HAP-1 (cell line): Measurements from ENCODE around the gene IL17B.

Experiments used
- DNase-seq, 2 experiments: peaks; one replicate each; pipeline ENCODE4 v3.0.0-alpha.2; 2016 to 2020; ENCODE audit warnings: low spot score in 2 of 2
- H3K27me3 ChIP-seq: fragments of 250-450 bp; sonication (Bioruptor Pico); 2 replicates; pipeline ENCODE4 v1.5.1; 2020; ENCODE audit warnings: low read depth, mild to moderate bottlenecking, moderate library complexity
- H3K36me3 ChIP-seq: fragments of 250-450 bp; sonication (Bioruptor Pico); replicated peaks from 2 replicates; pipeline ENCODE4 v1.5.1; 2020; ENCODE audit warnings: mild to moderate bottlenecking
- H3K4me1 ChIP-seq: fragments of 250-450 bp; sonication (Bioruptor Pico); 2 replicates; pipeline ENCODE4 v1.5.1; 2020; ENCODE audit warnings: mild to moderate bottlenecking
- H3K4me3 ChIP-seq: fragments of 250-450 bp; sonication (Bioruptor Pico); 2 replicates; pipeline ENCODE4 v1.5.1; 2020; ENCODE audit warnings: mild to moderate bottlenecking, moderate library complexity
- H3K9me3 ChIP-seq: fragments of 250-450 bp; sonication (Bioruptor Pico); 2 replicates; pipeline ENCODE4 v1.5.1; 2020; ENCODE audit warnings: mild to moderate bottlenecking, moderate library complexity
- in situ Hi-C: fragments of 300-500 bp; cut with MboI; formaldehyde crosslinking; loops from 3 replicates; pipeline ENCODE4 v1.14.3; 2020; ENCODE audit warnings: low sequenced_read_pairs, inconsistent platforms, mixed read lengths

Gene IL17B

DNA sequence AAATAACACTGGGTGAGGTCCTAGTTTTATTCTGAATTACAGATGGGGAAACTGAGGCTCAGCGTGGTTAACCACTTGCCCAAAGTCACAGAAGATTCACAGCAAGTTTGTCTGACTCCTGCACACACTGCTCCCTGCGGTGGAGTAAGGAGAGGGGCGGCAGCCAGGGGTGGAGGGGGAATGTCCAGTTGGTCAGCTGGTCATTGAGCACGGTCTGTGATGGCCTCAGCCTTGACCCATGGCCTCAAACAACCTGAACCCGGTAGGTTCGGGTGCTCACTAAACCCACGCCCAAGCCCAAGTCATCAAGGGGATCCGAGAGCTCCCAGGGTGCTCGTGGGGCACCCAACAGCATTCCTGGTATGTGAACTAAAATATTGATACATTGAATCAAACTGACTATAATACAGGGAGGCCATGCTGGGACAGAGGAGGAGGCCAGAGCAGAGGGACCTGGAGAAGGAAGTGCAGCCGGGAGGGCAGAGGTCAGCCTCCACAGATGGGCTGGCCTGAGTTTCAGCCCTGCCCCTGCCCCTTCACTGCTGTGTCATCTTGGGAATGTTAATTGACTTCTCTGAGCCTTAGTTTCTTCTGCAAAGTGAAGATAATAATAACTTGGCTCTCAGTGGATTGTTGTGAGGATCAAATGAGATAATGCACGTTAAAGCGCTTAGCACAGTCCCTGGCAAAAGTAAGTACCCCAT lies 3.6 kb upstream of the IL17B start:
- H3K4me3 ChIP-seq: no peak overlapping the region
- H3K27me3 ChIP-seq: no peaks in the 10 kb centered on the region
- H3K9me3 ChIP-seq: no peaks in the 10 kb centered on the region
- DNase-seq: no peak
- no peaks in the 10 kb centered on the region for H3K36me3 ChIP-seq
- in situ Hi-C loops: no loop called here
- no peaks in the 10 kb centered on the region for H3K4me1 ChIP-seq

- Histone ChIP-seq H3K27me3 (no peaks in the 10 kb centered on the region), H3K4me3 (no peak overlapping the region), H3K4me1 (no peaks in the 10 kb centered on the region), H3K9me3 (no peaks in the 10 kb centered on the region), H3K36me3 (no peaks in the 10 kb centered on the region)
- peak; percentile 45 to 89 for DNase-seq
- in situ Hi-C loops: no loop called here
Measured at GRCh38 chr5:149381986-149382338, 2.9 kb upstream of the IL17B start.

GRCh38 chr5:149381261-149381985 lies 2.3 kb upstream of the IL17B start:
- no peak for DNase-seq
- no peak overlapping the region for H3K4me3 ChIP-seq
- H3K36me3 ChIP-seq: no peaks in the 10 kb centered on the region
- no peaks in the 10 kb centered on the region for H3K27me3 ChIP-seq
- in situ Hi-C loops: no loop called here
- H3K4me1 ChIP-seq: no peaks in the 10 kb centered on the region
- H3K9me3 ChIP-seq: no peaks in the 10 kb centered on the region

- in situ Hi-C loops: no loop called here
- no peak for DNase-seq
- Histone ChIP-seq H3K36me3 (no peaks in the 10 kb centered on the region), H3K9me3 (no peaks in the 10 kb centered on the region), H3K27me3 (no peaks in the 10 kb centered on the region), H3K4me3 (no peak overlapping the region), H3K4me1 (no peaks in the 10 kb centered on the region)
Measured at GRCh38 chr5:149380466-149381121, 1.5 kb upstream of the IL17B start.

DNA sequence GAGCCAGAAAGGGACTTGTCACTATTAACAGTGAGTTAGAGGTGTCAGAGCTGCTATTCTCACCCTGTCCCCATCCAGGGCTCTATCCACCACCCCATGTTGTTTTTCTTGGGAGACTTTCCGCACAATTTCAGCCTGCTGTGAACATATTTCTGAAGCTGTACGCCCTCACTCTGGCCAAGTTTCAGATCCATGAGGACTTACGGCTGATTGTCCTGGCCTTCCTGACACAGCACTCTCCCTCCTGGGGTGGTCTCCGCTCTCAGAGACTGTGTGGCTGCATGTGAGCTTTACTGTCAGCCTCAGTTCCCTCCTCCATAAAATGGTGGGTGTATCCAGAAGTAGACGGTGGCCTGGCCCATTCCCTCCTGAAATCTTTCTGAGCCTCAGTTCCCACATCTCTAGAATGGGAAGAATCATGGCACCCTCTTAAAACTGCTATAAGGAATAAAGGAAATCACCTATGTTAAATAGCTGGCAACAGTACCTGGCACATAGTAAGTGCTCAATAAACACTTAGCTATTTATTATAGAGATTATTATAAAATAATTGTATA lies 804 bp upstream of the IL17B start:
- DNase-seq: no peak
- no peaks in the 10 kb centered on the region for H3K27me3 ChIP-seq
- no peaks in the 10 kb centered on the region for H3K4me1 ChIP-seq
- in situ Hi-C loops: loop anchor here (10.0 kb wide), 1 partner anchor 185 kb away; no protein-coding TSS in a partner anchor
- no peaks in the 10 kb centered on the region for H3K36me3 ChIP-seq
- no peak overlapping the region for H3K4me3 ChIP-seq
- H3K9me3 ChIP-seq: no peaks in the 10 kb centered on the region

DNA sequence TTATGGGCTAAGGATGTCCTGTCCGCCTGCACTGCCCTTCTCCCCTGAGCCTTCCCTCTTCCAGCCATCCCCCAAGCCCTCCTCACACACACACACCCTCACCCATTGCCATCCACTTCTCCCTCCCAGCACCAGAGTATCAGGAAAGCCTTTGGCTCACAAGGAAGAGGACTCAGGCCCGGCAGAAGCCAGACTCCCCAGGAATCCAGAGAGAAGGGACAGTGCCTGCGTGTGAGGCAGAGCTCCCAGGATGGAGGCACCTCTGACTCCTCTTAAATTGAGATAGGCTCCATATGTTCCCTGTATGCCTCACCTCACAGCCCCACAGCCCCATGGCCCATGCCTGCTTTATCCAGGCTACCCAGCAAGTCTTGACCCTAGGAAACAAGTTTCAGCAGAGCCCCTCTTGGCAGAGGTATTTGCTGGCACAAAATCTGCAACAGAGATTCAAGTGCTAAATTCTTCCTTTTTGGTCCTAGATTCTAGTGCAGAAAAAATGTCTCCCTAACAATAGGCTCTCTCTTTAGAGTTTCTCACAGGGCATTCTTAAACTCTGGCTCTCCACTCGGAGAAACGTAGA lies 761 bp downstream of the IL17B start:
- Histone ChIP-seq H3K4me3 (no peak overlapping the region), H3K27me3 (no peaks in the 10 kb centered on the region), H3K4me1 (no peaks in the 10 kb centered on the region), H3K9me3 (no peaks in the 10 kb centered on the region), H3K36me3 (no peaks in the 10 kb centered on the region)
- in situ Hi-C loops: loop anchor here (10.0 kb wide), 1 partner anchor 186 kb away; no protein-coding TSS in a partner anchor
- DNase-seq: no peak

- no peaks in the 10 kb centered on the region for H3K36me3 ChIP-seq
- H3K4me1 ChIP-seq: no peaks in the 10 kb centered on the region
- no peaks in the 10 kb centered on the region for H3K9me3 ChIP-seq
- in situ Hi-C loops: loop anchor here (10.0 kb wide), 1 partner anchor 188 kb away; no protein-coding TSS in a partner anchor
- H3K4me3 ChIP-seq: no peak overlapping the region
- H3K27me3 ChIP-seq: no peaks in the 10 kb centered on the region
- no peak for DNase-seq
Measured at GRCh38 chr5:149376711-149377447, 2.2 kb downstream of the IL17B start.

DNA sequence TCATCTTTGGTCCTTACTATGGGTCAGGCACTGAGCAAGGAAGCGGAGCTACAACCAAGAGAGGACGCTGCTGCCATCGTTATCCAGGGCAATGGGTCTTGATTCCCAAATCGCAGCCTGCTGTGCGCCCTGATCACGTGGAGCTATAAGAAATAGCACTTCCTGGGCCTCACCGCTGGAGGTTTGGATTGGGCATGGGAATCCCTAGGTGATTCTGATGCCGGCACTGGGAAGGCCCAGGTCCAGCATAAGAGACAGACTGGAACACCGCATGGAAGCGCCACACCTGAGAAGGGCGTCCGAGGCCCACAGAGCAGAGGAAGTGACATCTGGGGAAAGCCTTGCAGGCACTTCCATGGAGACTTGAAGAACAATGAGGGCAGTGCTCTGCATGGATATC lies 3.0 kb downstream of the IL17B start:
- no peaks in the 10 kb centered on the region for H3K36me3 ChIP-seq
- no peaks in the 10 kb centered on the region for H3K9me3 ChIP-seq
- in situ Hi-C loops: loop anchor here (10.0 kb wide), 1 partner anchor 189 kb away; no protein-coding TSS in a partner anchor
- no peaks in the 10 kb centered on the region for H3K4me1 ChIP-seq
- no peak overlapping the region for H3K4me3 ChIP-seq
- DNase-seq: no peak
- no peaks in the 10 kb centered on the region for H3K27me3 ChIP-seq

DNA sequence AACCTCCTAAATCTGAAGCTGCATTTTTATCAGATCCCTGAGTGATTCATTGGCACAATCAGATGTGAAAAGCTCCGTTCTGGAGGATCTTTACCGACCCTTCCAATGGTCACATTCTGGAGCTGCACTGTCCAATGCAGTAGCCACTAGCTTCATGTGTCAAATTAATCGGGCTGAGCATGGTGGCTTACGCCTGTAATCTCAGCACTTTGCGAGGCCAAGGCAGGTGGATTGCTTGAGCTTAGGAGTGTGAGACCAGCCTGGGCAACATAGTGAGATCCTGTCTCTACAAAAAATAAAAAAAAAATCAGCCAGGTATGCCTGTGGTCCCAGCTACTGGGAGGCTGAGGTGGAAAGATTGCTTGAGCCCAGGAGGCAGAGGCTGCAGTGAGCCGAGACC lies 3.7 kb downstream of the IL17B start:
- H3K27me3 ChIP-seq: no peaks in the 10 kb centered on the region
- H3K4me3 ChIP-seq: no peak overlapping the region
- H3K36me3 ChIP-seq: no peaks in the 10 kb centered on the region
- no peak for DNase-seq
- H3K9me3 ChIP-seq: no peaks in the 10 kb centered on the region
- in situ Hi-C loops: loop anchor here (10.0 kb wide), 1 partner anchor 189 kb away; no protein-coding TSS in a partner anchor
- no peaks in the 10 kb centered on the region for H3K4me1 ChIP-seq

GRCh38 chr5:149374801-149375200 lies 4.3 kb downstream of the IL17B start:
- H3K4me3 ChIP-seq: no peak overlapping the region

GRCh38 chr5:149374303-149374702 lies 4.8 kb downstream of the IL17B start:
- H3K4me1 ChIP-seq: no peaks in the 10 kb centered on the region
- no peak overlapping the region for H3K4me3 ChIP-seq
- in situ Hi-C loops: loop anchor here (10.0 kb wide), 1 partner anchor 190 kb away; no protein-coding TSS in a partner anchor
- no peak for DNase-seq
- H3K9me3 ChIP-seq: no peaks in the 10 kb centered on the region
- H3K27me3 ChIP-seq: no peaks in the 10 kb centered on the region
- H3K36me3 ChIP-seq: no peaks in the 10 kb centered on the region

More at GRCh38 chr5:149374801-149375200, 4.3 kb downstream of the IL17B start:
- no peaks in the 10 kb centered on the region for H3K27me3 ChIP-seq
- H3K36me3 ChIP-seq: no peaks in the 10 kb centered on the region
- no peaks in the 10 kb centered on the region for H3K4me1 ChIP-seq
- DNase-seq: no peak
- in situ Hi-C loops: loop anchor here (10.0 kb wide), 1 partner anchor 190 kb away; no protein-coding TSS in a partner anchor
- H3K9me3 ChIP-seq: no peaks in the 10 kb centered on the region

DNA sequence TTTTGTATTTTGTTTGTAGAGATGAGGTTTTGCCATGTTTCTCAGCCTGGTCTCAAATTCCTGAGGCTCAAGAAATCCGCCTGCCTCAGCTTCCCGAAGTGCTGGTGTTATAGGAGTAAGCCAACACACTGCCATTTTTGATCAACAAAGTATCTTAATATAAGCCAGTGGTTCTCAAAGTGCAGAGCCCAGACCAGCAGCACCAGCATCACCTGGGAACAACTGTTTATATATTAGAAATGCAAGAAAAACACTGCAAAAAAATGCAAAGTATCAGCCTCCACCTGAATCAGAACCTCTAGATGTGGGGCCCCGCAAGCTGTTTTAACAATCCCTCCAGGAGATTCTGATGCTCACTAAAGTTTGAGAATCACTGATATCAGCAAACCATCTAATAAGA lies 6.2 kb downstream of the IL17B start:
- Histone ChIP-seq H3K27me3 (no peaks in the 10 kb centered on the region), H3K4me3 (no peak overlapping the region), H3K9me3 (no peaks in the 10 kb centered on the region), H3K36me3 (no peaks in the 10 kb centered on the region), H3K4me1 (no peaks in the 10 kb centered on the region)
- in situ Hi-C loops: loop anchor here (10.0 kb wide), 1 partner anchor 192 kb away; no protein-coding TSS in a partner anchor
- no peak for DNase-seq
